NCI-H2107 treated with DMSO at 0.1 percent for 48 hours (cell line): ENCODE data around the gene RIPK4.
"Not testable (repeated sequence)": the region's sequence is repeated elsewhere in the genome, so short reads cannot be mapped to it uniquely, and the experiment has no call there.

Source experiments
- DNase-seq: peaks from one replicate; lab custom pipeline; 2025; ENCODE audit not compliant: unreplicated experiment; lab: John Stamatoyannopoulos, UW

Gene RIPK4

GRCh38 chr21:41740604-41741252 lies 26.1 kb downstream of the RIPK4 start:
- DNase-seq: no peak

- DNase-seq: no peak
Observed at GRCh38 chr21:41739936-41740335, 26.9 kb downstream of the RIPK4 start.

- no peak for DNase-seq
Observed at GRCh38 chr21:41739011-41739410, 27.8 kb downstream of the RIPK4 start.

GRCh38 chr21:41737651-41738324 lies 29.1 kb downstream of the RIPK4 start:
- DNase-seq: no peak

- DNase-seq: no peak
Observed at GRCh38 chr21:41736423-41736822, 30.4 kb downstream of the RIPK4 start.

GRCh38 chr21:41733951-41734689 lies 32.7 kb downstream of the RIPK4 start:
- DNase-seq: no peak

- DNase-seq: no peak
Observed at GRCh38 chr21:41731081-41731480, 35.8 kb downstream of the RIPK4 start.

GRCh38 chr21:41730367-41730765 lies 36.5 kb downstream of the RIPK4 start:
- DNase-seq: no peak

- no peak for DNase-seq
Observed at GRCh38 chr21:41729701-41730366, 37.0 kb downstream of the RIPK4 start.

GRCh38 chr21:41727784-41728763 lies 38.8 kb downstream of the RIPK4 start:
- no peak for DNase-seq

GRCh38 chr21:41726970-41727783 lies 39.7 kb downstream of the RIPK4 start:
- no peak for DNase-seq

GRCh38 chr21:41726630-41726969 lies 40.3 kb downstream of the RIPK4 start:
- no peak for DNase-seq

- no peak for DNase-seq
Observed at GRCh38 chr21:41726058-41726558, 40.7 kb downstream of the RIPK4 start.

GRCh38 chr21:41725421-41726031 lies 41.3 kb downstream of the RIPK4 start:
- no peak for DNase-seq

GRCh38 chr21:41723835-41724234 lies 43.0 kb downstream of the RIPK4 start:
- DNase-seq: not testable (repeated sequence)

- no peak for DNase-seq
Observed at GRCh38 chr21:41722052-41723018, 44.5 kb downstream of the RIPK4 start.

- DNase-seq: no peak
Observed at GRCh38 chr21:41720250-41720649, 46.6 kb downstream of the RIPK4 start.

- no peak for DNase-seq
Observed at GRCh38 chr21:41719691-41720090, 47.2 kb downstream of the RIPK4 start.
